Transverse colon (tissue), 4 donors: ENCODE measurements around the gene ZXDB.

Source experiments
- EP300 ChIP-seq: sonication (generic); formaldehyde crosslinking; IDR thresholded peaks from one replicate; pipeline ENCODE4 v1.6.1; 2017; ENCODE audit warnings: antibody characterized with exemption, low read depth
- POLR2A ChIP-seq: fragments of 450-650 bp; IDR thresholded peaks from one replicate; pipeline ENCODE4 v1.6.1; 2016; ENCODE audit warnings: antibody characterized with exemption, mild to moderate bottlenecking, moderate library complexity
- POLR2AphosphoS5 ChIP-seq, 3 donors: sonication (generic); formaldehyde crosslinking; IDR thresholded peaks; one replicate each; pipeline ENCODE4 v1.6.1; 2016; ENCODE audit warnings: antibody characterized with exemption in 3 of 3
- TF ChIP-seq, protein P1 (sequence below), 5 experiments: fragments of 200-600 bp in 3 of 5; fragments of 450-650 bp in 2 of 5; sonication (generic) in 3 of 5; IDR thresholded peaks; 1 replicate in 2 of 5; 2 replicates in 3 of 5; pipeline ENCODE4 v1.5.1; 2016 to 2017; ENCODE audit warnings: antibody characterized with exemption in 5 of 5, inconsistent platforms in 3 of 5, mild to moderate bottlenecking in 2 of 5, moderate library complexity in 1 of 5

DNA sequence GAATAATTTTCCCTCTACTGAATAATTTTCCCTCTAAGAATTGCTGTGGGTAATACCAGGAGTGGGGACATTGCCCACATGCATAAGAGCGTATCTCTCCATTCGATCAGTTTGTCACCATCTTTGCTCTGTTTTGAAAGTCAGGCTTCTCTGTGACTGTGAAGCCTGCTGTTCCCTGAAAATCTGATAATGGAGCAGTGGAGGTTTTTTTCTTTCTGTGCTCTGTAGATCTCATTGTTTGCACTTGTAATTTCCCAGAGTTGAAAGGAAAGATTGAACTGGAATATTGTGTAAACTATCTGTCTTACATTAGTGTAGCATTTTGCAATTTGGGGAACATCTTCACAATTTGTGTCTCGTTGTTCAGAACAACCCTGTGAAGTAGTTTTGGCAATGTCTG lies 4.3 kb downstream of the ZXDB start:
- TF ChIP-seq POLR2A (no peak), EP300 (no peak), POLR2AphosphoS5 (IDR thresholded peaks at IDR 0.05) (no peak)
- TF ChIP-seq, protein P1, sequence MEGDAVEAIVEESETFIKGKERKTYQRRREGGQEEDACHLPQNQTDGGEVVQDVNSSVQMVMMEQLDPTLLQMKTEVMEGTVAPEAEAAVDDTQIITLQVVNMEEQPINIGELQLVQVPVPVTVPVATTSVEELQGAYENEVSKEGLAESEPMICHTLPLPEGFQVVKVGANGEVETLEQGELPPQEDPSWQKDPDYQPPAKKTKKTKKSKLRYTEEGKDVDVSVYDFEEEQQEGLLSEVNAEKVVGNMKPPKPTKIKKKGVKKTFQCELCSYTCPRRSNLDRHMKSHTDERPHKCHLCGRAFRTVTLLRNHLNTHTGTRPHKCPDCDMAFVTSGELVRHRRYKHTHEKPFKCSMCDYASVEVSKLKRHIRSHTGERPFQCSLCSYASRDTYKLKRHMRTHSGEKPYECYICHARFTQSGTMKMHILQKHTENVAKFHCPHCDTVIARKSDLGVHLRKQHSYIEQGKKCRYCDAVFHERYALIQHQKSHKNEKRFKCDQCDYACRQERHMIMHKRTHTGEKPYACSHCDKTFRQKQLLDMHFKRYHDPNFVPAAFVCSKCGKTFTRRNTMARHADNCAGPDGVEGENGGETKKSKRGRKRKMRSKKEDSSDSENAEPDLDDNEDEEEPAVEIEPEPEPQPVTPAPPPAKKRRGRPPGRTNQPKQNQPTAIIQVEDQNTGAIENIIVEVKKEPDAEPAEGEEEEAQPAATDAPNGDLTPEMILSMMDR (IDR thresholded peaks at IDR 0.05) = no peak
